ENCODE data around the gene MDGA2. TPM values are rescaled to one million over a fixed set of nuclear protein-coding genes. Genes with fewer than 3 reads are reported as not detected.

Gene MDGA2
- total RNA-seq, 1 experiment from 2014 or later = not detected

GRCh38 chr14:47210099-47210498, 465.3 kb downstream of the MDGA2 start:
- CTCF ChIA-PET = no interaction called here
- Mint-ChIP-seq H3K36me3 (ENCODE audit: insufficient read depth, unreplicated experiment) (no peaks in the 10 kb centered on the region), H3K27me3 (ENCODE audit: insufficient read depth, unreplicated experiment) (no peaks in the 10 kb centered on the region), H3K9me3 (ENCODE audit: unreplicated experiment) (no peaks in the 10 kb centered on the region), H3K4me1 (ENCODE audit: low read depth, unreplicated experiment) (no peaks in the 10 kb centered on the region), H3K27ac (ENCODE audit: unreplicated experiment) (no peak overlapping the region), H3K4me3 (ENCODE audit: unreplicated experiment) (no peak overlapping the region)
- no peak for TF ChIP-seq CTCF (IDR thresholded peaks at IDR 0.05; ENCODE audit: insufficient read depth in 1 of 2, low read depth in 1 of 2, low read length in 1 of 2, severe bottlenecking in 1 of 2, unreplicated experiment in 1 of 2)
- no peak for DNase-seq
- Histone ChIP-seq H3K4me1 (no peaks in the 10 kb centered on the region), H3K4me3 (ENCODE audit: low read depth, low read length) (no peak overlapping the region), H3K27me3 (replicated peaks; ENCODE audit: control insufficient read depth, insufficient read depth, low read length) (no peaks in the 10 kb centered on the region), H3K9me3 (no peaks in the 10 kb centered on the region), H3K36me3 (ENCODE audit: control insufficient read depth, insufficient read depth, low read length) (no peaks in the 10 kb centered on the region)
- no TSS peak for BruUV-seq (replicated peaks)
- intact Hi-C loops (cut with micrococcal nuclease; ENCODE audit: unreplicated experiment) = no loop called here
- POLR2A ChIA-PET = no interaction called here

DNA sequence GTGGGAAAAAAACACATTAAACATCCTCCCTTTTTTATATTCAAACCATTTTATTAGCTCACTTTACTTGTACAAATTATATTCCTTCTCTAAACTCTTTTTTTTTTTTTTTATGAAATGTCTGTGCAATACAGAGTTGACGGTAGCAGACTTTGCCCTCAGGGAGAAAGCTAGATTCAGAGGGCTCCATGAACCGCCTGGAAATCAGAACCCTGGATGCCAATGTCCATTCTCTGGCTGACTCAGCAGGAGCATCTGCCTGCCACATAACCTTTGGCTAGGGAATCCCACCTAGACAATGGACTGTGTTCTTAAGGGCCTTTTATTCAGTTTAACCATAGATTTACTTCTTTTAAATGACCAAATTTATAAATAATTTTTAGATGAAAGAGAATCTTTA, 467.0 kb downstream of the MDGA2 start:
- no peaks in the 10 kb centered on the region for H3K36me3 Mint-ChIP-seq (ENCODE audit: insufficient read depth, unreplicated experiment)
- H3K4me1 ChIP-seq = no peaks in the 10 kb centered on the region
- no peak for TF ChIP-seq CTCF (IDR thresholded peaks at IDR 0.05; ENCODE audit: insufficient read depth in 1 of 2, low read depth in 1 of 2, low read length in 1 of 2, severe bottlenecking in 1 of 2, unreplicated experiment in 1 of 2)
- H3K4me3 ChIP-seq (ENCODE audit: low read depth, low read length) = no peak overlapping the region
- no peaks in the 10 kb centered on the region for H3K27me3 ChIP-seq (replicated peaks; ENCODE audit: control insufficient read depth, insufficient read depth, low read length)
- H3K36me3 ChIP-seq (ENCODE audit: control insufficient read depth, insufficient read depth, low read length) = no peaks in the 10 kb centered on the region
- BruUV-seq (replicated peaks) = no TSS peak
- DNase-seq = no peak
- H3K4me3 Mint-ChIP-seq (ENCODE audit: unreplicated experiment) = no peak overlapping the region
- H3K27me3 Mint-ChIP-seq (ENCODE audit: insufficient read depth, unreplicated experiment) = no peaks in the 10 kb centered on the region
- intact Hi-C loops (cut with micrococcal nuclease; ENCODE audit: unreplicated experiment) = loop anchor here (10.0 kb wide), 1 partner anchor 154 kb away; no protein-coding TSS in a partner anchor
- no peaks in the 10 kb centered on the region for H3K4me1 Mint-ChIP-seq (ENCODE audit: low read depth, unreplicated experiment)
- H3K9me3 ChIP-seq = no peaks in the 10 kb centered on the region
- H3K9me3 Mint-ChIP-seq (ENCODE audit: unreplicated experiment) = no peaks in the 10 kb centered on the region
- ChIA-PET POLR2A (no interaction called here), CTCF (no interaction called here)
- H3K27ac Mint-ChIP-seq (ENCODE audit: unreplicated experiment) = no peak overlapping the region

- H3K27me3 Mint-ChIP-seq (ENCODE audit: insufficient read depth, unreplicated experiment) = no peaks in the 10 kb centered on the region
- ChIA-PET POLR2A (no interaction called here), CTCF (no interaction called here)
- Histone ChIP-seq H3K27me3 (replicated peaks; ENCODE audit: control insufficient read depth, insufficient read depth, low read length) (no peaks in the 10 kb centered on the region), H3K9me3 (no peaks in the 10 kb centered on the region), H3K36me3 (ENCODE audit: control insufficient read depth, insufficient read depth, low read length) (no peaks in the 10 kb centered on the region), H3K4me1 (no peaks in the 10 kb centered on the region), H3K4me3 (ENCODE audit: low read depth, low read length) (no peak overlapping the region)
- no TSS peak for BruUV-seq (replicated peaks)
- DNase-seq = no peak
- TF ChIP-seq CTCF (IDR thresholded peaks at IDR 0.05; ENCODE audit: insufficient read depth in 1 of 2, low read depth in 1 of 2, low read length in 1 of 2, severe bottlenecking in 1 of 2, unreplicated experiment in 1 of 2) = no peak
- no peaks in the 10 kb centered on the region for H3K36me3 Mint-ChIP-seq (ENCODE audit: insufficient read depth, unreplicated experiment)
- H3K4me1 Mint-ChIP-seq (ENCODE audit: low read depth, unreplicated experiment) = no peaks in the 10 kb centered on the region
- no peaks in the 10 kb centered on the region for H3K9me3 Mint-ChIP-seq (ENCODE audit: unreplicated experiment)
- no peak overlapping the region for H3K4me3 Mint-ChIP-seq (ENCODE audit: unreplicated experiment)
- intact Hi-C loops (cut with micrococcal nuclease; ENCODE audit: unreplicated experiment) = loop anchor here (10.0 kb wide), 1 partner anchor 153 kb away; no protein-coding TSS in a partner anchor
- no peak overlapping the region for H3K27ac Mint-ChIP-seq (ENCODE audit: unreplicated experiment)
Observed at GRCh38 chr14:47207617-47208016, 467.8 kb downstream of the MDGA2 start.

Measured in Caco-2 (cell line).